IPS DF 19.7 (cell line): ENCODE data around the gene DENND1A.
"Not testable (repeated sequence)": the region's sequence is repeated elsewhere in the genome, so short reads cannot be mapped to it uniquely, and the experiment has no call there.

Source experiments
- DNase-seq: peaks from one replicate; pipeline ENCODE4 v3.0.0-alpha.2; 2013; ENCODE audit warnings: low read depth, low spot score

DENND1A gene

GRCh38 chr9:123431581-123431980, 498.3 kb downstream of the DENND1A start:
- no peak for DNase-seq

- DNase-seq: not testable (repeated sequence)
Measured at GRCh38 chr9:123428450-123428849, 501.5 kb downstream of the DENND1A start.

GRCh38 chr9:123426406-123426805, 503.5 kb downstream of the DENND1A start:
- DNase-seq: no peak

GRCh38 chr9:123425836-123426365, 504.0 kb downstream of the DENND1A start:
- no peak for DNase-seq

DNA sequence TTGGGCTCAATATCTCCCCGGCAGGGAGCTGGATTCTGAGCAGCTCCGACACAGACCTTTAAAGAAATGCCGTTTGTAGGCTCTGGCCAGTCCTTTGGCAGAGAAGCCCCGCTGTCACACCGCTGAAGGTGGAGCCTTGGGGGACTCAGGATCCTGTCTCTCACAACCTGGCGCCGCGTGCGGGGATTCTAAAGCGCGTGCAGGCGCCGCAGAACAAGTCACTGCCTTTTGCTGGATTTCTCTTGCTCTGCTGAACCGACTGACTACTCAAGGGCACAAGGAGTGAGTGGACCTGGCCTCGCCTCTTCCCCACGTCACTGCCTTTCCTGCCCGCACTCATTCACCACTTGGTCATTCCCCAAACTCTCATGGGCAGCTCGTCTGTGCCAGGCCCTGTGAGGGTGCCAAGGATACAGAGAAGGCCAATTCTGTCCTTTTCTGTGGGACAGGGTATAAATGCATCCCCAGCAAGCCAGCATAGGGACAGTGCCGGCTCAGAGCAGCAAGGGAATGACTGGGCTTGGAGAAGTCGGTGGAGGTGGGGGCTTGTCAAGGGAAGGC, 504.6 kb downstream of the DENND1A start:
- DNase-seq: no peak

DNA sequence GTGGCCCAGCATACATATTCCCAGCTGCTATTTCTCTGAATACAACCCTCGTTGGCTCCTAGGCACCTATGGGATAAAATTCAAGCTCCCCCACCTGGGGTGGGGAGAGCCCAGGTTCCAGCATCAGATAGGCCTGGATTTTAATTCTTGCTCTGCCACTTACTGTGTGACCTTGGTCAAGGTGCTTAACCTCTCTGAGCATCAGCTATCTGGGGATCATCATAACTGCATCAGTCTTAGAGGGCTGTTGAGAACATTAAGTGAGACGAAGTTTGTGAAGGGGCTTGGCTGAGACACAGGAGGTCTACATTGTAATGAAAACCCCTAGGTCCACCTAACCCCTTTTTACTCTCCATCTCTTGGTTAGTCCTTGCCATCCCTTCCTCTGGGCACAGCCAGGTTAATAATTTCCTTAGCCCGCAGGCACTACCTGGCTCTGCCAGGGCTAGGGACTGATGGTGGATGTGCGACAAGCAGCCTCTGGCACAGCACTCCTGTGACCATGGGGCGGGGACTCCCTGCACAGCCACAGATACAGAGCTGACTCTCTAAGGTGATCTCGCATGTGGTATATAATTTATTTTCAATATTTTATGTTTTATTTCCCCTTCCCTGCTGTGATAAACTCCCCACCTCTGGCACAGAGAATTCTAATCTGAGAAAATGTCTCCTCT, 505.2 kb downstream of the DENND1A start:
- DNase-seq: no peak

- DNase-seq: no peak
Measured at GRCh38 chr9:123424131-123424530, 505.8 kb downstream of the DENND1A start.

DNA sequence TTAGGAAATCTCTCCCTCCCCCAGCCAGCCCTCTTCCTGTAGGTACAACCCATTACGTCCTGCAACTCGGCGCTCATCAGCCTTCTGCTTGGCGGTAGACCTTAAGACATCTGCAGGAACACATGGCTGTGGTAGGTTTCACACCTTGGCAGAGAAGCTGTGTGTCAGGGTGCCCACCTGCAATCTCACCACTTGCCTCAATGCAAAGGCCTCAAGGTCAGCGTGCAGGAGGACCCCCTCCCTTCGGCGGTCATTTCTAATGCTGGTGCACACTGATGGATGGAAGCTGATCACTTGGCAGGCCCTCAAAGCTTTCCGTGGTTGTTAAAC, 506.6 kb downstream of the DENND1A start:
- no peak for DNase-seq

DNA sequence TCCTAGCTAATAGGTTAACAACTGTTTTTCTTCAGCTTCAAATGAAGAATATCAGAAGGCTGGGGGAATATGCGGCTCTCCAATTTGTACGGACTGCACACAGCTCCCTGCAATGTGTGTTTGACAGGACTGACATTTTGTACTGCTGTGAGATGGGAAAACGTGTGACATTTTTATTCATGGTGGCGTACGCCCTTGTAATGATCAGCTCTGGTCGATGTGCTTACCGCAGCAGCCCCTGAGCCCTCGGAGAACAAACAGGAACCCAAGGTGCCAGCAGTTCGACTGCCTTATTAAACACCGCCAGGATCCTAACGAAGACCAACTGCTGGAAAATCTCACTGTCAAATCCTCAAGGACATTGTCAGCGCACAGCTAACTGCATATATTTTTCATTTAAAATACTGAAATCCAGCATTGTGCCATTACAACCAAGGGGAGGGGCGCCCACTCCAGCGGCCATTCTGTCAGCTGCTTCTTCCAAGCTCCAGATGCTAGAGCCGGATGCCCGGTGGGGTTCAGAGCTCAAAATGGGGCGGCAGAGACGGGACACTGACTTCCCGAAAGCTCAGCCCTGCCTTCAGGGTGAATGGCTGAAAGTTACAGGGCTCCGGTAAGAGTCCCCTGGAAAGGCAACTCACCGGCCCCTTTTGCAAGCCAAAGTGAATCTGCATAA, 507.2 kb downstream of the DENND1A start:
- DNase-seq: no peak

- DNase-seq: no peak
Measured at GRCh38 chr9:123421801-123422455, 508.0 kb downstream of the DENND1A start.

GRCh38 chr9:123421186-123421585, 508.7 kb downstream of the DENND1A start:
- no peak for DNase-seq

- DNase-seq: no peak
Measured at GRCh38 chr9:123420592-123421111, 509.3 kb downstream of the DENND1A start.

DNA sequence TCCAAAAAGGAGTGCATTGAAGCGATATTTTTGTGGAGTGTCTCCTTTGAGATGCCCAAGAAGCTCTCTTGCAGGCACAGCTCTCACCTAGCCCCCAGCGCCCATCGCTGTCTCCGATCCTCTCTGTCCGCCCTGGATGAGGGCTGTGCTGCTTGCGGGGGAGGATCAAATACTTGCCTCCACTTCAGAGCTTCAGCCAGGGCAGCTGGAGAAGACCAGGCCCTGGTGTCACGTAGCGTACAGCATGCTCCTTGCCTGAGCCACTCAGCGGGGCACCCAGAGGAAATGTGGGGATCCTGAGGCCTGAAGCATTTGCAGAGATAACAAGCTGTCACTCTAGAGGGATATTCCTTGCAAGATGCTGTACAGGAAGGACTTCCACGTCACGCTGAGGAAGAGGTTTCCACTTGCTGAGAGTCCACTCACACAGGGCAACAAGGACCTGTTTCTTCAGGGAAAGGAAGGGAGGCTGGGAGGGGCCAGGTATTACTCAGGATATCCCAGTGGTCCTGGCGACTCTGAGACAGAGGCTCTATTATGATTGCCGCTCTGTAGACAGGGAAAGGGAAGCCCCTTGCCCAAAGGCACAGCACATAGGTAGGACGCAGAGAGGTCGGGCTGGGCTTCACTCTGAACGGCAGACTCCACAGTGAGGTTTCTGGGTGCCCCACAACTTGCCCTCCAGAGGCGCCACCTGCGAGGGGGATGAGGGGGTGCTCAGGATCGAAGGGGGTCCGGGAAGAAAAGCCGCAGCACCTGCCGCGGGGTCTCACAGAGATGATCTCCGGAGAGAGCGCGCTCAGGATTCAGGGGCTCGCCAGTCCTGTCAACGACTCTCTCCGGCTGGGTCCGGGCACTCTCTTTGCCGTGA, 510.0 kb downstream of the DENND1A start:
- DNase-seq: no peak

DNA sequence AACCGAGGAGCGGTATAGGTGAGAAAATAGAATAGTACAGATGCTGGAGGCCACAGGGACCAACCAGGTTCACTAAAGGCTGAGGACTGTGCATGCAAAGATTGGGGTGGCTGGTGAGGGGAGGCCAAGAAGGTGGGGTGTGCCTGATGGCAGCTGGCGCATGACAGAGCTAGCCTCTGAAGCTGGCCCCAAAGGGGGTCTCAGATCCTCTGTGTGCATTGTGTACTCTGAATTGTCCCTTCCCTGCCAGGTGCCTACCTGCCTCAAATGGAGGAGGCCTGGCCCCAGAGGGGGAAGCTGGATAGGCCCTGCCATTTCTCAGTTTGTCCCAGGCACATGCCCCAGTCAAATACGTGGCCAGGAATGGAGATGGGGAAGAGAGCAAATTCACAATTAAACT, 510.8 kb downstream of the DENND1A start:
- DNase-seq: no peak

DNA sequence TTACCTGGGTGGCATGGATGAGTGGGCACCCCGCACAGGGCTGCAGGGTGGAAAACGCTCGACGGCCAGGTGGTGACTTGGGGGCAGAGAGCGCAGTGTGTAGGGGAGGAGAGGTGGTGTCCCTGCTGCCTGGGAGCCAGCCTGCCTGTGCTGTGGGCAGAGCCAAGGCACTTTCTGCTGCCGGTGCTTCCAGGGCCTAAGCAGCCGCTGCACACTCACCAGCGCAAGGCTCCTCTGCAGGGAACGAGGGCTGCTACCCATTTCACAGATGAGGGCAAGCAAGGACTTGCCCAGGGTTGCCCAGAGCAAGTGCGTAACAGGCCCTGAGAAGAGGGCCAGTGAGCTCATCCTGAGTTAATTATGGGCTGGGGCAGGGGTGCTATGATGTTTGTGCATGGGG, 511.4 kb downstream of the DENND1A start:
- DNase-seq: no peak

DNA sequence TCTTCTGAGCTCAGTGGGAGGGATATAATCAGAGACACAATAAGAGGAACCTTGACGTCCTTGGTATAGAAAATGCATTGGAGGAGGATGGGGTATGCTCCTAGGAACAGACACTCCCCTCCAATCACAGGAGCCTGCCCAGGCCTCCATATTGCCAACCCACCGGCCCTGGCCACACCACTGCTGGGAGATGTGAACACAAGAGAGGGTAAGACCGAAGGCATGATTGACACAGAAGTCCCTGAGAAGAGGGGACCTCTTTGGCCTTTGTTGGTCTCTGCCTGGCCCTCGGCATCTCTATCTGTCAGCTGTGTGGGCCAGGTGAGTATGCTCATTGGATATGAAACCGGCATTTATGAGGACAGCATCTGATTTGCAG, 511.9 kb downstream of the DENND1A start:
- no peak for DNase-seq

DNA sequence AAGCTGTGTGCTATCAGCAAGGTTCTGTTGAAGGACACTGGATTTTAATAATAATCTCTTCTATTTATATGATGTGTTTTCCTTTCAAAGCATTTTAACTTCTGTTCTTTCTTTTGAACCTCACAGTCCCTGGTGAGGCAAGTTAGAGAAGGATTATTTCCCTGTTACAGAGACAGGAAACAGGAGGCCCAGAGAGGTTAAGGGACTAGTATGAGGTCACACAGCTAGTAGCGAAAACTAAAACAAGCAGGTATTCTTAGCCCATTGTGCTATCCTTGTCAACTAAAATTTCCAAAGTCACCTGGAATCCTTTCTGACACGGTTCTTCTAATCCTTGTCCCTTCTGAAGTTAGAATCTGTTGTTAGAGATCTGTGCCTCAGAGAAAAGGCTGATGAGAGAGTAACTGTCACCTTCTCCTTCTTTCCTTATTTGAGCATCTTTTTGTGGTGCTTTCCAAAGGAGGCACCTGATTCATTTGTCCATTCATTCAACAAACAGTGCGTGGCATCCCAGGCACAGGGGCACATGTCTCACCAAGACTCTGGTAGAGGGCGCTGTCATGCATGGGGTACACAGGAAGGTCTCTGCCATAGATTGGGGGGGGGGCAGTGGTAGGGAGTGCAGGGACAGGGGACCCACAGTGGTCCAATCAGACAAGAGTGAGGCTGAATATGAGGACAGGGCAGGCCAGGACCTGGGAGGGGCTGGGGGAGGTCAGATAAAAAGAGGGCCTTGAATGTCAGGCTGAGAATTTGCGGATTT, 512.5 kb downstream of the DENND1A start:
- no peak for DNase-seq

DNA sequence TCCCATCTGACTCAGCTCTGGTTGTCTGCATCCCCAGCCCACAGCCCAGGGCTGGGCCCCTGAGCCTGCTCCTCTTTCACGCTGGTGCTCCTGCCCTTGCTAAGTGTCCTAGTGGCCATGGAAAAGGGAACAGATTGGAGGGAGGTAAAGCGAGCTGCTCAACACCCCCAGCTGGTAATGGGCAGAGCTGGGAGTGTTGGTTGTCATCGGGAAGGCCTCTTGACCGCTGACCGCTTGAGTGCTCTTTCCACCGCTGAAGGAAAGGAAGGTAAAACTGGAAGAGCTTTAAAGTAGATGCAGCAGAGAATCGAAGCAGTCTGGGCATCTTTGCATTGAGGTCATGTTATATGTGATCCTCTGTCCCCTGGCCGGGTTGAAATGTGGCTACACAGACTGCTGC, 513.8 kb downstream of the DENND1A start:
- no peak for DNase-seq

- DNase-seq: no peak
Measured at GRCh38 chr9:123414936-123415930, 514.7 kb downstream of the DENND1A start.
